Measurements from ENCODE around the gene PAPPA.

Gene PAPPA

GRCh38 chr9:116297346-116297745 is 143.8 kb downstream of the PAPPA start:
- TF ChIP-seq CTCF (conservative IDR thresholded peaks at IDR 0.05; ENCODE audit: low read depth, low read length): no peak
- DNase-seq (ENCODE audit: low read depth): no peak
- no peak overlapping the region for H3K4me3 ChIP-seq (ENCODE audit: low read depth, low read length)

GRCh38 chr9:116298249-116298648 is 144.7 kb downstream of the PAPPA start:
- H3K4me3 ChIP-seq (ENCODE audit: low read depth, low read length): no peak overlapping the region
- TF ChIP-seq CTCF (conservative IDR thresholded peaks at IDR 0.05; ENCODE audit: low read depth, low read length): no peak
- DNase-seq (ENCODE audit: low read depth): no peak

GRCh38 chr9:116298878-116299391 is 145.3 kb downstream of the PAPPA start:
- no peak for TF ChIP-seq CTCF (conservative IDR thresholded peaks at IDR 0.05; ENCODE audit: low read depth, low read length)
- H3K4me3 ChIP-seq (ENCODE audit: low read depth, low read length): no peak overlapping the region

GRCh38 chr9:116300360-116300870 is 146.8 kb downstream of the PAPPA start:
- no peak for DNase-seq (ENCODE audit: low read depth)
- TF ChIP-seq CTCF (conservative IDR thresholded peaks at IDR 0.05; ENCODE audit: low read depth, low read length): no peak

More at GRCh38 chr9:116298878-116299391, 145.3 kb downstream of the PAPPA start:
- DNase-seq (ENCODE audit: low read depth): no peak

GRCh38 chr9:116303270-116303669 is 149.7 kb downstream of the PAPPA start:
- no peak for TF ChIP-seq CTCF (conservative IDR thresholded peaks at IDR 0.05; ENCODE audit: low read depth, low read length)
- no peak overlapping the region for H3K4me3 ChIP-seq (ENCODE audit: low read depth, low read length)
- no peak for DNase-seq (ENCODE audit: low read depth)

More at GRCh38 chr9:116300360-116300870, 146.8 kb downstream of the PAPPA start:
- H3K4me3 ChIP-seq (ENCODE audit: low read depth, low read length): no peak overlapping the region

- no peak for DNase-seq (ENCODE audit: low read depth)
- TF ChIP-seq CTCF (conservative IDR thresholded peaks at IDR 0.05; ENCODE audit: low read depth, low read length): no peak
- H3K4me3 ChIP-seq (ENCODE audit: low read depth, low read length): no peak overlapping the region
Measured at GRCh38 chr9:116303886-116304538, 150.4 kb downstream of the PAPPA start.

GRCh38 chr9:116304761-116305160 is 151.2 kb downstream of the PAPPA start:
- H3K4me3 ChIP-seq (ENCODE audit: low read depth, low read length): no peak overlapping the region
- no peak for TF ChIP-seq CTCF (conservative IDR thresholded peaks at IDR 0.05; ENCODE audit: low read depth, low read length)
- DNase-seq (ENCODE audit: low read depth): no peak

Measured in choroid plexus epithelial cell (primary cell).